ENCODE results near the gene PBX2. TPM values are rescaled to one million over a fixed set of nuclear protein-coding genes. Genes with fewer than 3 reads are reported as not detected.
"Not testable (repeated sequence)": the region's sequence is repeated elsewhere in the genome, so short reads cannot be mapped to it uniquely, and the experiment has no call there.

The PBX2 gene
- total and polyA plus RNA-seq, 4 experiments from 2014 or later, result 0.57 to 192 (median 94.7) TPM

DNA sequence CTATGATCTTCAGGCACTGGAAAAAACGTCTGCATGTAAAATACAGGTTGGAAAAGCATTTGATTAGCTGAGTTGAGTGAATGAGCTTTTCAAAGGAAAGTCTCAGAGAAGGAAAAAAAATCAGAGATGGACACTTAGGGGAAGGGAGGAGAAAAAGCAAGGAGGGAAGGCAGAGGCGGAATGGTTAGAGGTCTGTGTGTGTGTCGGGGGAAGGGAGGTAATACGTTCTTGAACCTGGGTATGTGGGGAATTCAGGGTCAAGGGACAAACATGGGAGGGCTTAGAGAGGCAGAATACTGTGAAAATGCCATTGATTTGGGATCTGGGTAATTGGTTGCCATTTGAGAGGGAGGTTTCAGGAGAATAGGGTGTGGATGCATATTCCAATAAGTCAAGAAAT lies 43.3 kb downstream of the PBX2 start:
- Histone ChIP-seq H3K27ac (ENCODE audit: low read depth, low read length) (no peak overlapping the region), H3K4me1 (ENCODE audit: insufficient read depth, low read length) (peaks cover 3% of the 10 kb centered on the region), H3K36me3 (ENCODE audit: insufficient read depth, low read length) (no peaks in the 10 kb centered on the region), H3K27me3 (ENCODE audit: insufficient read depth, low read length) (peaks cover 6% of the 10 kb centered on the region), H3K4me3 (ENCODE audit: low read length in 2 of 2) (no peak overlapping the region), H3K9me3 (ENCODE audit: control insufficient read depth in 1 of 2, low read length in 2 of 2) (no peaks in the 10 kb centered on the region)
- Mint-ChIP-seq H3K4me3 (no peak overlapping the region), H3K36me3 (peaks cover 0 to 3% of the 10 kb centered on the region in 2 donors), H3K9me3 (peaks cover 0 to 6% (median 0%) of the 10 kb centered on the region in 8 donors), H3K27ac (no peak overlapping the region), H3K27me3 (peaks cover 25 to 27% of the 10 kb centered on the region in 2 donors), H3K4me1 (peaks cover 11 to 37% (median 22%) of the 10 kb centered on the region in 4 donors)
- intact Hi-C loops (cut with micrococcal nuclease), result no loop called here
- ChIA-PET POLR2A (ENCODE audit: partially characterized antibody) (no interaction called here), CTCF (ENCODE audit: partially characterized antibody) (interaction anchor here (1.2 kb wide), 1 partner anchor 28 kb away, joined by 3 read pairs; no protein-coding TSS in a partner anchor)
- no peak for DNase-seq

DNA sequence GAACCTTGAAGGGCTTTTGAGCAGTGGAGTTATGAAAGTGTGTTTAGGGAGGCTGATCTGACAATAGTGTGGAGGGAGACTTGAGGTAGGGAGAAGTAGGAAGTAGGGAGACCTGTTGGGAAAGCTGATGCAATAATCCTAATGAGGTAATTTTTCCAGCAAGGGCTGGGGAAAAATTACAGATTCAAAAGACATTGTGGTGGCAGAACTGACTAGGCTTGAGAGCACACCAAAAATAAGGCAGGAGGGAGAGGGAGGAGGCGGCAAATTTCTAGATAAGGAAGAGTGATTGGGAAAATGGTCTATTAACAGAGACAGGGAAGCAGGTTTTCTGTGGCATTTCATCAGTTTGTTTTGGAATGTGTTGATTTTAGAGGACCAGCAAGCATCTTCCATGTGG lies 43.7 kb downstream of the PBX2 start:
- Histone ChIP-seq H3K4me1 (ENCODE audit: insufficient read depth, low read length) (peaks cover 3% of the 10 kb centered on the region), H3K27ac (ENCODE audit: low read depth, low read length) (no peak overlapping the region), H3K36me3 (ENCODE audit: insufficient read depth, low read length) (no peaks in the 10 kb centered on the region), H3K9me3 (ENCODE audit: control insufficient read depth in 1 of 2, low read length in 2 of 2) (no peaks in the 10 kb centered on the region), H3K4me3 (ENCODE audit: low read length in 2 of 2) (no peak overlapping the region), H3K27me3 (ENCODE audit: insufficient read depth, low read length) (peaks cover 6% of the 10 kb centered on the region)
- ChIA-PET POLR2A (ENCODE audit: partially characterized antibody) (no interaction called here), CTCF (ENCODE audit: partially characterized antibody) (interaction anchor here (1.2 kb wide), 1 partner anchor 28 kb away, joined by 3 read pairs; no protein-coding TSS in a partner anchor)
- intact Hi-C loops (cut with micrococcal nuclease), result no loop called here
- Mint-ChIP-seq H3K4me3 (no peak overlapping the region), H3K9me3 (peaks cover 0 to 6% (median 0%) of the 10 kb centered on the region in 8 donors), H3K27me3 (peaks cover 24 to 27% of the 10 kb centered on the region in 2 donors), H3K4me1 (peaks cover 11 to 33% (median 21%) of the 10 kb centered on the region in 4 donors), H3K27ac (no peak overlapping the region), H3K36me3 (peaks cover 0 to 3% of the 10 kb centered on the region in 2 donors)
- DNase-seq, result no peak

DNA sequence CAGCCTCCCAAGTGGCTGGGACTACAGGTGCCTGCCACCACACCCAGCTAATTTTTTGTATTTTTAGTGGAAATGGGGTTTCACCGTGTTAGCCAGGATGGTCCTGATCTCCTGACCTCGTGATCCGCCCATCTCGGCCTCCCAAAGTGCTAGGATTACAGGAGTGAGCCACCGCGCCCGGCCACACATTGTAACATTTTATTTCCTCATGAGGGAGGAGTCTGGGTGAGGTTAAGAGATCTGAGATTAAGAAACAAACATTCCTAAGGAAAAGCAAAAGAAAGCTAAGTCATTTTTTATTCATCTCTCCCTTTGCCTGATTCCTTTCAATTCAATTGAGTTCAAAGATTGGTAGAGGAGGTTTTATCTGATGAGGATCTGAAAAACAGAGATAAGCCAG lies 45.8 kb downstream of the PBX2 start:
- Mint-ChIP-seq H3K4me1 (peaks cover 4 to 21% (median 12%) of the 10 kb centered on the region in 4 donors), H3K27me3 (peaks cover 12 to 17% of the 10 kb centered on the region in 2 donors)
- H3K9me3 ChIP-seq (ENCODE audit: control insufficient read depth in 1 of 2, low read length in 2 of 2); DNase-seq; H3K4me1 ChIP-seq (ENCODE audit: insufficient read depth, low read length); H3K36me3 ChIP-seq (ENCODE audit: insufficient read depth, low read length); H3K36me3 Mint-ChIP-seq; H3K27ac Mint-ChIP-seq; POLR2A ChIA-PET (ENCODE audit: partially characterized antibody); H3K9me3 Mint-ChIP-seq; H3K27me3 ChIP-seq (ENCODE audit: insufficient read depth, low read length); H3K4me3 Mint-ChIP-seq; H3K27ac ChIP-seq (ENCODE audit: low read depth, low read length); intact Hi-C loops (cut with micrococcal nuclease); H3K4me3 ChIP-seq (ENCODE audit: low read length in 2 of 2): not testable (repeated sequence)
- CTCF ChIA-PET (ENCODE audit: partially characterized antibody), result interaction anchor here (0.5 kb wide), 1 partner anchor 436 kb away, joined by 4 read pairs; no protein-coding TSS in a partner anchor

DNA sequence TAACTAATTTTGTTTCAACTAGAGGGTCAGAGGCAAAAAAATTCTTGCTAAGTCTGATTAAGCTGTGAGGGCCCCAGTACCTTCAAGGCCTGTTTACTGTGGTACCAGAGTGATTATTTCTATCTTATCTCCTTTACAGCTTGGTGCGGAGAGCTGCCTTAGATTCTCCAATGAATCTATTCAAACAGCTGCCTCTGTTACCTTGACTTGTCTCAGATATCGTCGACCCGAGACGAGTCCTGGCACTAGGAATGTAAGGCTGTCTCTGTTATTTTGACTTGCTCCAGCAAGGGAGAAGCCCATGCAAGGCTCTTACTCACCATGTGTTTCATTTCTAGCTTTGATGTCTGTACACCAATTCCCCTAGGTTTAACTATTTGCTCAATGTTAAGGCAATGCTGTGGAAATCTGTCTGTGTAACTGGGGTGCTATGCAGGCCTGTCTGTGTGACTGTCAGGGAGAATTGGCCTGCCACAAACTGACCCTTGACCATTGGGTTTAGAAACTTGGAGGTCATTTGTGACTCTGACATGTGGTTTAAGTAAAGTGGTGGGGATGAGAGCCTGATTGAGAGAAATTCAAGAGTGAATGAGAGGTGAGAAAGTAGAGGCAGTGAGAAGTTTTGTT lies 49.5 kb downstream of the PBX2 start:
- no peak overlapping the region for H3K27ac Mint-ChIP-seq
- Histone ChIP-seq H3K9me3 (ENCODE audit: control insufficient read depth in 1 of 2, low read length in 2 of 2) (no peaks in the 10 kb centered on the region), H3K27me3 (ENCODE audit: insufficient read depth, low read length) (no peaks in the 10 kb centered on the region), H3K36me3 (ENCODE audit: insufficient read depth, low read length) (no peaks in the 10 kb centered on the region), H3K27ac (ENCODE audit: low read depth, low read length) (no peak overlapping the region), H3K4me1 (ENCODE audit: insufficient read depth, low read length) (no peaks in the 10 kb centered on the region), H3K4me3 (ENCODE audit: low read length in 2 of 2) (no peak overlapping the region)
- no peaks in the 10 kb centered on the region for H3K36me3 Mint-ChIP-seq
- H3K9me3 Mint-ChIP-seq, result peaks cover 0 to 2% (median 0%) of the 10 kb centered on the region in 8 donors
- intact Hi-C loops (cut with micrococcal nuclease), result no loop called here
- DNase-seq, result no peak
- ChIA-PET POLR2A (ENCODE audit: partially characterized antibody) (interaction anchor here (0.6 kb wide), 1 partner anchor 804 kb away, joined by 6 read pairs; no protein-coding TSS in a partner anchor), CTCF (ENCODE audit: partially characterized antibody) (interaction anchor here (0.6 kb wide), 1 partner anchor 305 kb away, joined by 3 read pairs; no protein-coding TSS in a partner anchor)
- peaks cover 2 to 3% of the 10 kb centered on the region in 2 donors for H3K27me3 Mint-ChIP-seq
- H3K4me1 Mint-ChIP-seq, result no peaks in the 10 kb centered on the region
- H3K4me3 Mint-ChIP-seq, result no peak overlapping the region

DNA sequence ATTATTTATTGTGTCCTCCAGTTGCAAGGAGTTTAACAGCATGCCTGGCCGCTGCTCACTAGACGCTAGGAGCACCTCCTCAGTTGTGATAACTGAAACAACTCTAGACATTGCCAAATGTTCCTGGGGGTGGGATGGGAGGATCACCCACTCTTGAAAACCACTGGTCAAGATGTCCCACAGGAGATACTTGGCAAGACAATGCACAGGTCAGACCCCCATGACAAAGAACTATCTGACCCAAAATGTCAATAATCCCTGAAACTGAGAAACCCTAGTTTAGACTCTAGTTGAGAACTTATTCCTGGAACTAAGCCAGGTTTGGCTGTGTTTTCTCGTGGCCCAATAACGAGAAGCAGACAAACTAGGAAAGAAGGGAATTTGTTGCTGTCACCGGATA lies 50.4 kb downstream of the PBX2 start:
- Mint-ChIP-seq H3K27ac (no peak overlapping the region), H3K4me3 (no peak overlapping the region), H3K36me3 (no peaks in the 10 kb centered on the region), H3K4me1 (no peaks in the 10 kb centered on the region), H3K27me3 (peaks cover 2 to 3% of the 10 kb centered on the region in 2 donors), H3K9me3 (peaks cover 0 to 2% (median 0%) of the 10 kb centered on the region in 8 donors)
- no peak overlapping the region for H3K27ac ChIP-seq (ENCODE audit: low read depth, low read length)
- no peaks in the 10 kb centered on the region for H3K9me3 ChIP-seq (ENCODE audit: control insufficient read depth in 1 of 2, low read length in 2 of 2)
- H3K36me3 ChIP-seq (ENCODE audit: insufficient read depth, low read length), result no peaks in the 10 kb centered on the region
- H3K4me1 ChIP-seq (ENCODE audit: insufficient read depth, low read length), result no peaks in the 10 kb centered on the region
- CTCF ChIA-PET (ENCODE audit: partially characterized antibody), result no interaction called here
- no peak overlapping the region for H3K4me3 ChIP-seq (ENCODE audit: low read length in 2 of 2)
- no peak for DNase-seq
- no peaks in the 10 kb centered on the region for H3K27me3 ChIP-seq (ENCODE audit: insufficient read depth, low read length)
- POLR2A ChIA-PET (ENCODE audit: partially characterized antibody), result interaction anchor here (1.5 kb wide), 1 partner anchor 56 kb away, joined by 4 read pairs; no protein-coding TSS in a partner anchor
- intact Hi-C loops (cut with micrococcal nuclease), result no loop called here

DNA sequence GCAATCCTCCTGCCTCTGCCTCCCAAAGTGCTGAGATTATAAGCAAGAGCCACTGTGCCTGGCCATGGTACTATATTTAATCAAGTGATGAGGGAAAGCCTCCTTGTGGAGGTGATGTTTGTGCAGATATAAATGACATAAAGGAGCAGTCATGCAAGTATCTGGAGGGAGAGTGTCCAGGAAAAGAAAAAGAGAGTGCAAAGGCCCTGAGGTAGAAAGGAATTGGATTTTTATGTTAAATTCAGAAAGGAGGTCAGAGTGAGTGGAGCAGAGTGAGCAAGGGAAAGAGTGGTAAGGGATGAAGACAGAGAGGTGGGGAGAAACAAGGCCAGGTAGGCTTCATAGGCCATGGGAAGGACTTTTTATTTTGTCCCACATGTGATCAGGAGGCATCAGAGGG lies 52.5 kb downstream of the PBX2 start:
- CTCF ChIA-PET (ENCODE audit: partially characterized antibody), result no interaction called here
- no peak overlapping the region for H3K27ac ChIP-seq (ENCODE audit: low read depth, low read length)
- no peaks in the 10 kb centered on the region for H3K9me3 ChIP-seq (ENCODE audit: control insufficient read depth in 1 of 2, low read length in 2 of 2)
- POLR2A ChIA-PET (ENCODE audit: partially characterized antibody), result no interaction called here
- Mint-ChIP-seq H3K4me3 (no peak overlapping the region), H3K27me3 (peaks cover 0 to 1% of the 10 kb centered on the region in 2 donors), H3K27ac (no peak overlapping the region), H3K9me3 (peaks cover 0 to 2% (median 0%) of the 10 kb centered on the region in 8 donors), H3K4me1 (no peaks in the 10 kb centered on the region), H3K36me3 (no peaks in the 10 kb centered on the region)
- no peaks in the 10 kb centered on the region for H3K27me3 ChIP-seq (ENCODE audit: insufficient read depth, low read length)
- intact Hi-C loops (cut with micrococcal nuclease), result no loop called here
- H3K36me3 ChIP-seq (ENCODE audit: insufficient read depth, low read length), result no peaks in the 10 kb centered on the region
- no peak for DNase-seq
- H3K4me1 ChIP-seq (ENCODE audit: insufficient read depth, low read length), result no peaks in the 10 kb centered on the region
- no peak overlapping the region for H3K4me3 ChIP-seq (ENCODE audit: low read length in 2 of 2)

All from CD4-positive, alpha-beta memory T cell (primary cell).